CD14-positive monocyte (primary cell): ENCODE measurements around the gene RASSF9. TPM values are rescaled to one million over a fixed set of nuclear protein-coding genes. Genes with fewer than 3 reads are reported as not detected.

ENCODE experiments used
- DNase-seq, 3 donors: peaks; one replicate each; pipeline ENCODE4 v3.0.0-alpha.2; 2011 to 2022
- H2AFZ ChIP-seq: 2 replicates; pipeline ENCODE4 v1.6.0; 2012; ENCODE audit warnings: mild to moderate bottlenecking, low read depth, low read length, inconsistent platforms; ENCODE audit not compliant: insufficient read depth, poor library complexity, severe bottlenecking
- H3K27ac ChIP-seq, 2 donors: 1 replicate in 1 of 2; 2 replicates in 1 of 2; pipeline ENCODE4 v1.5.1; 2012 to 2013; ENCODE audit warnings: low read length in 2 of 2, control low read depth in 1 of 2, inconsistent platforms in 1 of 2, low read depth in 1 of 2, mild to moderate bottlenecking in 1 of 2
- H3K27me3 ChIP-seq, 2 donors: one replicate each; pipeline versions ENCODE4 v1.6.0 to v1.6.1; 2011 to 2013; ENCODE audit warnings: low read length in 2 of 2; ENCODE audit not compliant: control insufficient read depth in 2 of 2, insufficient read depth in 2 of 2
- H3K36me3 ChIP-seq, 2 donors: replicated peaks in 1 of 2; 1 replicate in 1 of 2; 2 replicates in 1 of 2; pipeline versions ENCODE4 v1.5.1 to v1.6.1; 2012 to 2013; ENCODE audit warnings: low read length in 2 of 2, control low read depth in 1 of 2, inconsistent platforms in 1 of 2, mild to moderate bottlenecking in 1 of 2; ENCODE audit not compliant: insufficient read depth in 2 of 2, control insufficient read depth in 1 of 2
- H3K4me1 ChIP-seq, 2 donors: 1 replicate in 1 of 2; 2 replicates in 1 of 2; pipeline versions ENCODE4 v1.5.1 to v1.6.1; 2012 to 2013; ENCODE audit warnings: low read length in 2 of 2, control low read depth in 1 of 2, inconsistent platforms in 1 of 2, mild to moderate bottlenecking in 1 of 2, moderate library complexity in 1 of 2; ENCODE audit not compliant: insufficient read depth in 2 of 2, control insufficient read depth in 1 of 2
- H3K4me2 ChIP-seq: replicated peaks from 2 replicates; pipeline ENCODE3; 2012; ENCODE audit warnings: low read length, moderate library complexity, mild to moderate bottlenecking; ENCODE audit not compliant: poor library complexity, severe bottlenecking; ENCODE audit errors: extremely low read depth
- H3K4me3 ChIP-seq, 3 experiments: fragments of 200-600 bp in 1 of 3; sonication (generic) in 1 of 3; replicated peaks in 1 of 3; 1 replicate in 2 of 3; 2 replicates in 1 of 3; pipeline ENCODE4 v1.5.1; 2011 to 2013; ENCODE audit warnings: low read length in 3 of 3, mild to moderate bottlenecking in 3 of 3, control low read depth in 2 of 3, low read depth in 2 of 3, inconsistent platforms in 1 of 3, moderate library complexity in 1 of 3
- H3K79me2 ChIP-seq: 2 replicates; pipeline ENCODE4 v1.6.0; 2012; ENCODE audit warnings: mild to moderate bottlenecking, control low read depth, inconsistent platforms, low read length, moderate library complexity; ENCODE audit not compliant: insufficient read depth
- H3K9ac ChIP-seq: 2 replicates; pipeline ENCODE4 v1.6.0; 2017; ENCODE audit warnings: low read length, mild to moderate bottlenecking; ENCODE audit not compliant: insufficient read depth, poor library complexity, severe bottlenecking
- H3K9me3 ChIP-seq, 2 donors: replicated peaks in 1 of 2; 1 replicate in 1 of 2; 2 replicates in 1 of 2; pipeline versions ENCODE4 v1.5.1 to v1.6.1; 2012 to 2013; ENCODE audit warnings: low read length in 2 of 2, control low read depth in 1 of 2; ENCODE audit not compliant: control insufficient read depth in 1 of 2, insufficient read depth in 1 of 2
- H4K20me1 ChIP-seq: 2 replicates; pipeline ENCODE4 v1.6.0; 2012; ENCODE audit warnings: mild to moderate bottlenecking, low read length, control low read depth, moderate library complexity; ENCODE audit not compliant: insufficient read depth
- H3K27ac Mint-ChIP-seq, 7 donors: one replicate each; pipeline ENCODE4 v1.8.0; 2020; ENCODE audit warnings: mild to moderate bottlenecking in 7 of 7, mixed read lengths in 7 of 7, moderate library complexity in 6 of 7, inconsistent platforms in 2 of 7
- H3K27me3 Mint-ChIP-seq, 3 donors: one replicate each; pipeline ENCODE4 v1.8.0; 2021 to 2022; ENCODE audit warnings: low read depth in 3 of 3, mild to moderate bottlenecking in 3 of 3, mixed read lengths in 3 of 3, moderate library complexity in 3 of 3, inconsistent platforms in 1 of 3
- H3K36me3 Mint-ChIP-seq, 2 donors: one replicate each; pipeline ENCODE4 v1.8.0; 2020; ENCODE audit warnings: mixed read lengths in 2 of 2, inconsistent platforms in 1 of 2, mild to moderate bottlenecking in 1 of 2
- H3K4me1 Mint-ChIP-seq: one replicate; pipeline ENCODE4 v1.8.0; 2020; ENCODE audit warnings: mild to moderate bottlenecking, mixed read lengths
- H3K4me3 Mint-ChIP-seq, 2 donors: one replicate each; pipeline ENCODE4 v1.8.0; 2020; ENCODE audit warnings: mild to moderate bottlenecking in 2 of 2, mixed read lengths in 2 of 2, moderate library complexity in 1 of 2
- H3K9me3 Mint-ChIP-seq, 7 donors: one replicate each; pipeline ENCODE4 v1.8.0; 2020 to 2022; ENCODE audit warnings: mixed read lengths in 7 of 7, mild to moderate bottlenecking in 6 of 7, moderate library complexity in 6 of 7, inconsistent platforms in 2 of 7
- CTCF ChIP-seq: fragments of 200-600 bp; IDR thresholded peaks from one replicate; pipeline ENCODE4 v1.8.0; 2022; ENCODE audit warnings: antibody characterized with exemption, mild to moderate bottlenecking
- WGBS: methylation state at CpG from one replicate; pipeline ENCODE4 v1.1.5; 2013; ENCODE audit warnings: missing lambda C conversion rate; ENCODE audit not compliant: insufficient coverage; 5-methylcytosine and 5-hydroxymethylcytosine counted together
- intact Hi-C, 2 donors: fragments of 100-400 bp; cut with micrococcal nuclease; formaldehyde crosslinking; loops; one replicate each; pipeline versions ENCODE4 v1.15.0 to v1.15.1; 2023
- polyA plus RNA-seq, 3 donors: library from polyadenylated mRNA; depleted of rRNA in 1 of 3; unstranded in 2 of 3; stranded (reverse) in 1 of 3; fragments of 300-500 nt in 2 of 3; fragments of >200 nt in 1 of 3; fragmentation: Illumina TruSeq in 2 of 3; gene quantifications; 1 replicate in 2 of 3; 2 replicates in 1 of 3; pipeline ENCODE4 v1.2.3, GENCODE V29; 2012 to 2021

The RASSF9 gene
- polyA plus RNA-seq, 3 donors, result not detected

- WGBS, result no CpG with 5 or more reads among the region's 1 CpG
- no peak overlapping the region for H3K4me3 ChIP-seq
- H3K36me3 Mint-ChIP-seq, result no peaks in the 10 kb centered on the region
- no peak for DNase-seq
- H3K27me3 ChIP-seq, result no peaks in the 10 kb centered on the region
- no peaks in the 10 kb centered on the region for H4K20me1 ChIP-seq
- H3K4me1 ChIP-seq, result no peaks in the 10 kb centered on the region
- no peak for TF ChIP-seq CTCF
- H3K79me2 ChIP-seq, result no peaks in the 10 kb centered on the region
- no peak overlapping the region for H3K27ac ChIP-seq
- no peak overlapping the region for H3K27ac Mint-ChIP-seq
- no peak overlapping the region for H3K4me3 Mint-ChIP-seq
- no peak overlapping the region for H3K4me2 ChIP-seq
- H3K9ac ChIP-seq, result no peak overlapping the region
- no peaks in the 10 kb centered on the region for H3K4me1 Mint-ChIP-seq
- H3K9me3 ChIP-seq, result no peaks in the 10 kb centered on the region
- no peaks in the 10 kb centered on the region for H3K36me3 ChIP-seq
- intact Hi-C loops, result no loop called here
- H2AFZ ChIP-seq, result no peak overlapping the region
- H3K9me3 Mint-ChIP-seq, result peaks cover 0 to 3% (median 0%) of the 10 kb centered on the region in 7 donors
- no peaks in the 10 kb centered on the region for H3K27me3 Mint-ChIP-seq
Measured at GRCh38 chr12:85794531-85794930, 41.7 kb downstream of the RASSF9 start.

GRCh38 chr12:85784096-85784720 is 52.0 kb downstream of the RASSF9 start:
- Mint-ChIP-seq H3K36me3 (no peaks in the 10 kb centered on the region), H3K4me3 (no peak overlapping the region), H3K27ac (no peak overlapping the region), H3K9me3 (peaks cover 0 to 5% (median 2%) of the 10 kb centered on the region in 7 donors), H3K4me1 (no peaks in the 10 kb centered on the region), H3K27me3 (no peaks in the 10 kb centered on the region)
- Histone ChIP-seq H3K27ac (no peak overlapping the region), H3K9me3 (no peaks in the 10 kb centered on the region), H3K27me3 (no peaks in the 10 kb centered on the region), H3K79me2 (no peaks in the 10 kb centered on the region), H3K4me2 (no peak overlapping the region), H3K4me3 (no peak overlapping the region), H4K20me1 (no peaks in the 10 kb centered on the region), H3K36me3 (no peaks in the 10 kb centered on the region), H2AFZ (no peak overlapping the region), H3K9ac (no peak overlapping the region), H3K4me1 (no peaks in the 10 kb centered on the region)
- DNase-seq, result no peak
- intact Hi-C loops, result no loop called here
- no peak for TF ChIP-seq CTCF
- WGBS, result no CpG with 5 or more reads among the region's 2 CpGs
